Body of pancreas (tissue), 4 donors: ENCODE results near the gene RPL32. TPM values are rescaled to one million over a fixed set of nuclear protein-coding genes. Genes with fewer than 3 reads are reported as not detected.
"Not testable (repeated sequence)": the region's sequence is repeated elsewhere in the genome, so short reads cannot be mapped to it uniquely, and the experiment has no call there.

Experiments
- ATAC-seq: fragments of 150-250 bp; one replicate; pipeline ENCODE4 v1.9.1; 2016
- DNase-seq, 4 donors: peaks; one replicate each; pipeline ENCODE4 v3.0.0-alpha.2; 2019
- H3K27ac ChIP-seq, 4 donors: fragments of 200-600 bp; sonication (generic); 1 replicate in 3 of 4; 2 replicates in 1 of 4; pipeline versions ENCODE4 v1.5.1 to v1.6.1; 2016 to 2019; ENCODE audit warnings: mild to moderate bottlenecking in 1 of 4, mixed read lengths in 1 of 4, moderate library complexity in 1 of 4
- H3K27me3 ChIP-seq, 2 donors: fragments of 200-600 bp; sonication (generic); one replicate each; pipeline ENCODE4 v1.6.0; 2016; ENCODE audit warnings: mild to moderate bottlenecking in 1 of 2
- H3K36me3 ChIP-seq, 2 donors: fragments of 200-600 bp; sonication (generic); replicated peaks in 1 of 2; 2 replicates each; pipeline ENCODE4 v1.5.1; 2016; ENCODE audit warnings: low read depth in 2 of 2; ENCODE audit not compliant: insufficient read depth in 1 of 2
- H3K4me1 ChIP-seq: fragments of 200-600 bp; sonication (generic); one replicate; pipeline ENCODE4 v1.6.0; 2016
- H3K4me3 ChIP-seq, 2 donors: fragments of 200-600 bp; sonication (generic); 1 replicate in 1 of 2; 2 replicates in 1 of 2; pipeline ENCODE4 v1.5.1; 2016 to 2019
- H3K9me3 ChIP-seq, 3 donors: fragments of 200-600 bp; sonication (generic); 1 replicate in 2 of 3; 2 replicates in 1 of 3; pipeline ENCODE4 v1.5.1; 2016
- POLR2A ChIP-seq, 3 donors: fragments of 450-650 bp; IDR thresholded peaks; one replicate each; pipeline ENCODE4 v1.6.1; 2016; ENCODE audit warnings: antibody characterized with exemption in 3 of 3, mild to moderate bottlenecking in 2 of 3
- WGBS, 2 donors: methylation state at CpG; one replicate each; pipeline ENCODE4 v1.1.5; 2017; 5-methylcytosine and 5-hydroxymethylcytosine counted together
- intact Hi-C: fragments of 100-400 bp; cut with DNase I; formaldehyde crosslinking; loops from one replicate; pipeline ENCODE4 v1.15.1; 2023
- total RNA-seq, 2 donors: library from RNA; depleted of rRNA; stranded (reverse); fragments of >200 nt; gene quantifications; one replicate each; pipeline ENCODE4 v1.1.0, GENCODE V29; 2016
- TF ChIP-seq, protein P1 (sequence below), 7 experiments: fragments of 450-650 bp in 4 of 7; fragments of 200-600 bp in 3 of 7; sonication (generic) in 3 of 7; IDR thresholded peaks; one replicate each; pipeline ENCODE4 v1.5.1; 2016 to 2019; ENCODE audit warnings: antibody characterized with exemption in 7 of 7

The RPL32 gene
- total RNA-seq, 2 donors from 2014 or later, result 396 to 1,369 TPM

- no peak for DNase-seq
- WGBS, 2 donors, result 54 to 68% methylated on average over 11 to 13 of the region's 17 CpGs
- intact Hi-C loops, result no loop called here
- TF ChIP-seq, protein P1, sequence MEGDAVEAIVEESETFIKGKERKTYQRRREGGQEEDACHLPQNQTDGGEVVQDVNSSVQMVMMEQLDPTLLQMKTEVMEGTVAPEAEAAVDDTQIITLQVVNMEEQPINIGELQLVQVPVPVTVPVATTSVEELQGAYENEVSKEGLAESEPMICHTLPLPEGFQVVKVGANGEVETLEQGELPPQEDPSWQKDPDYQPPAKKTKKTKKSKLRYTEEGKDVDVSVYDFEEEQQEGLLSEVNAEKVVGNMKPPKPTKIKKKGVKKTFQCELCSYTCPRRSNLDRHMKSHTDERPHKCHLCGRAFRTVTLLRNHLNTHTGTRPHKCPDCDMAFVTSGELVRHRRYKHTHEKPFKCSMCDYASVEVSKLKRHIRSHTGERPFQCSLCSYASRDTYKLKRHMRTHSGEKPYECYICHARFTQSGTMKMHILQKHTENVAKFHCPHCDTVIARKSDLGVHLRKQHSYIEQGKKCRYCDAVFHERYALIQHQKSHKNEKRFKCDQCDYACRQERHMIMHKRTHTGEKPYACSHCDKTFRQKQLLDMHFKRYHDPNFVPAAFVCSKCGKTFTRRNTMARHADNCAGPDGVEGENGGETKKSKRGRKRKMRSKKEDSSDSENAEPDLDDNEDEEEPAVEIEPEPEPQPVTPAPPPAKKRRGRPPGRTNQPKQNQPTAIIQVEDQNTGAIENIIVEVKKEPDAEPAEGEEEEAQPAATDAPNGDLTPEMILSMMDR (IDR thresholded peaks at IDR 0.05), result no peak
- TF ChIP-seq POLR2A (IDR thresholded peaks at IDR 0.05), result no peak
- Histone ChIP-seq H3K9me3 (no peaks in the 10 kb centered on the region), H3K4me3 (no peak overlapping the region), H3K36me3 (no peaks in the 10 kb centered on the region), H3K27ac (peak overlapping the region in 3 of 4 donors; percentile 67 to 79 (median 73)), H3K4me1 (peaks cover 21% of the 10 kb centered on the region), H3K27me3 (no peaks in the 10 kb centered on the region)
- no peak for ATAC-seq
Observed at GRCh38 chr3:12797124-12797891, 44.1 kb downstream of the RPL32 start.

DNA sequence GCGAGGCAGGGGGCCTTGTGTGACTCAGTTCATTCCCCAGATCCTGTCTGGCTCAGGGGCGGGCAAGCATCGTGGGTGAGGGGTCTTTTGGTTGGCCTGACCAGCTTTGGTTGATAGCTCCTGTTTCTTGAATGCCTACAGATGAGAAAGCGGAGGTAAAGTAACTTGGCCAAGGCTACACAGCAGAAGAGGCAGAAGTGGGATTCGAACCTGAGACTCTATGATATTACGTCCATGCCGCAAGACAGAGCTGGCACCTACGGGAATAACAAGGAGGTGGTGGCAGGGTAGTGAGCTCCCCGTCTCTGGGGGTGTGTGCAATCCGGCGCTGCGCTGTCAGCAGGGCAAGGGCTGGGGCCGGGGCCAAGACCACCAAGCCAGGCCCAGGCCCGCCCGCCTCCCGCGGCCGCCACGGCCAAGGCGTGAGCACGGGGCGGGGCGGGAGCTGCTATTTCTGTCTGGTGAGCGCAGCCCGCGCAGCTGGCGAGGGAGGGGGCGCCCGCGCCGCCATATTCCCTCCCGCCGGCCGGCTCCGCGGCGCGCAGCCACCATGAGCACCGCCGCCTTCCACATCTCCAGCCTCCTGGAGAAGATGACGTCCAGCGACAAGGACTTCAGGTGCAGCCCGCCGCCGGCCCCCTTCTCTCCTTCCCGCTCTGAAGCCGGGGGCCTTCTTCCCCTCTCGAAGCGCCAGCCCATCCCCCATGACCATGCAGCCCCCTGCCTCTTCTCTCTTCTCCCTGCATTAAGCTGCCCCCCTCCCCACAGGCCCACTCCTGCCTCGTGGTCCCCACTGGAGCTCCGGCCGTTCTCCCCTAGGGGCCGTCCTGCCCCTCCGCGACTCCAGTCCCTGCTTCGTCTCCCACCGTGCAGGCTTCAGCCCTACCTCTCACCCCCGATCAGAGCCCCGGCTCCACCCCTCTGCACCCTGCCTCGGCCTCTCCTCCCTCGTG is 44.9 kb downstream of the RPL32 start, which contains the start of gene CAND2:
Gene CAND2 (plus strand): TSS at position 510 of the 953 bp plus-strand sequence. CDS start 41 bp downstream, at position 551.
- peaks cover 21% of the 10 kb centered on the region for H3K4me1 ChIP-seq
- WGBS, 2 donors, result 12 to 23% methylated on average over 36 to 53 of the region's 61 CpGs
- no peaks in the 10 kb centered on the region for H3K36me3 ChIP-seq
- peak; percentile 50 to 70 (median 56) for DNase-seq
- peak within 1 kb of the TSS; percentile 16 to 25 for H3K4me3 ChIP-seq
- TF ChIP-seq, protein P1 (IDR thresholded peaks at IDR 0.05), result peak in 1 of 7 experiments; percentile 5
- peak in 2 of 3 donors; percentile 24 to 33 for TF ChIP-seq POLR2A (IDR thresholded peaks at IDR 0.05)
- H3K9me3 ChIP-seq, result no peaks in the 10 kb centered on the region
- H3K27ac ChIP-seq, result peak within 1 kb of the TSS; percentile 28 to 79 (median 70)
- intact Hi-C loops, result no loop called here
- H3K27me3 ChIP-seq, result no peaks in the 10 kb centered on the region
- ATAC-seq, result peak; percentile 72

GRCh38 chr3:12793701-12794100 is 47.7 kb downstream of the RPL32 start:
- DNase-seq (no peak), ATAC-seq (no peak)
- no peaks in the 10 kb centered on the region for H3K36me3 ChIP-seq
- no peak overlapping the region for H3K27ac ChIP-seq
- no peak overlapping the region for H3K4me3 ChIP-seq
- TF ChIP-seq, protein P1 (IDR thresholded peaks at IDR 0.05), result no peak
- no peak for TF ChIP-seq POLR2A (IDR thresholded peaks at IDR 0.05)
- H3K27me3 ChIP-seq, result no peaks in the 10 kb centered on the region
- no peaks in the 10 kb centered on the region for H3K9me3 ChIP-seq
- intact Hi-C loops, result no loop called here
- H3K4me1 ChIP-seq, result peaks cover 11% of the 10 kb centered on the region
- WGBS, 2 donors, result 87 to 88% methylated on average over 4 to 5 of the region's 5 CpGs

GRCh38 chr3:12791430-12791829 is 49.9 kb downstream of the RPL32 start:
- intact Hi-C loops, result no loop called here

GRCh38 chr3:12787967-12788690 is 53.2 kb downstream of the RPL32 start:
- H3K27me3 ChIP-seq, ATAC-seq, H3K9me3 ChIP-seq, H3K36me3 ChIP-seq, H3K4me1 ChIP-seq, intact Hi-C loops, DNase-seq, H3K4me3 ChIP-seq, H3K27ac ChIP-seq: not testable (repeated sequence)
- WGBS, 2 donors, result 57 to 72% methylated on average over 15 to 23 of the region's 23 CpGs

More at GRCh38 chr3:12791430-12791829, 49.9 kb downstream of the RPL32 start:
- ATAC-seq (no peak), DNase-seq (no peak)
- H3K4me3 ChIP-seq, result no peak overlapping the region
- no peaks in the 10 kb centered on the region for H3K27me3 ChIP-seq
- H3K27ac ChIP-seq, result no peak overlapping the region
- no peaks in the 10 kb centered on the region for H3K36me3 ChIP-seq
- 55 to 81% methylated on average over 1 of the region's 1 CpG for WGBS, 2 donors
- peaks cover 7% of the 10 kb centered on the region for H3K4me1 ChIP-seq
- H3K9me3 ChIP-seq, result no peaks in the 10 kb centered on the region
- TF ChIP-seq POLR2A (IDR thresholded peaks at IDR 0.05), result no peak
- TF ChIP-seq, protein P1 (IDR thresholded peaks at IDR 0.05), result no peak
